Mammary epithelial cell (primary cell): Measurements from ENCODE around the gene SKIC2.

Source experiments
- CTCF ChIP-seq, 2 donors: IDR thresholded peaks in 1 of 2; conservative IDR thresholded peaks in 1 of 2; 2 replicates each; pipeline ENCODE4 v1.5.1; 2011 to 2012; ENCODE audit warnings: inconsistent platforms in 2 of 2, low read length in 2 of 2, mild to moderate bottlenecking in 2 of 2, control low read depth in 1 of 2, low read depth in 1 of 2; ENCODE audit not compliant: insufficient read depth in 1 of 2; ENCODE audit errors: extremely low read depth in 1 of 2
- EZH2 ChIP-seq: IDR thresholded peaks from 2 replicates; pipeline ENCODE4 v1.6.1; 2012; ENCODE audit warnings: low read length, inconsistent platforms, borderline replicate concordance

- TF ChIP-seq EZH2 = no peak
- TF ChIP-seq CTCF (conservative IDR thresholded peaks at IDR 0.05 in 1 of 2, IDR thresholded peaks at IDR 0.05 in 1 of 2; ENCODE audit: extremely low read depth in 1 of 2, insufficient read depth in 1 of 2, low read depth in 1 of 2, low read length in 2 of 2) = no peak
Observed at GRCh38 chr6:31970604-31971271, 11.8 kb downstream of the SKIC2 start.
